IMR-90 (cell line): ENCODE data around the gene PEX6. TPM values are rescaled to one million over a fixed set of nuclear protein-coding genes. Genes with fewer than 3 reads are reported as not detected.

Experiments
- ATAC-seq: fragments of 200-7000 bp; cut with Tn5 transposase; 2 replicates; pipeline ENCODE4 v1.9.1; 2020; ENCODE audit warnings: low read depth, mild to moderate bottlenecking, moderate library complexity
- BruUV-seq: library from RNA; stranded (reverse); fragments of 400-500 nt; replicated peaks from 2 replicates; lab custom pipeline; 2021; lab: Mats Ljungman, UMichigan
- CTCF ChIA-PET: fragments of 300-600 bp; formaldehyde crosslinking; extraction: SDS; loops from one replicate; lab custom pipeline; 2021; ENCODE audit warnings: antibody characterized with exemption; lab: Yijun Ruan, JAX
- POLR2A ChIA-PET: fragments of 300-600 bp; sonication (Branson Sonifier 250); formaldehyde crosslinking; loops from one replicate; lab custom pipeline; 2022; ENCODE audit warnings: antibody characterized with exemption; ENCODE audit not compliant: unreplicated experiment; lab: Charles Lee
- DNase-seq: peaks from one replicate; pipeline ENCODE4 v3.0.0; 2013
- H2AFZ ChIP-seq: replicated peaks from 2 replicates; pipeline ENCODE3; 2013; ENCODE audit warnings: low read length, mild to moderate bottlenecking; ENCODE audit not compliant: poor library complexity
- H2AK5ac ChIP-seq: 2 replicates; pipeline ENCODE4 v1.6.1; 2013; ENCODE audit warnings: low read depth, low read length, inconsistent platforms
- H2AK9ac ChIP-seq: replicated peaks from 2 replicates; pipeline ENCODE3; 2013; ENCODE audit warnings: mild to moderate bottlenecking, low read depth, low read length, moderate library complexity; ENCODE audit not compliant: poor library complexity
- H2BK120ac ChIP-seq: 2 replicates; pipeline ENCODE4 v1.6.1; 2013; ENCODE audit warnings: low read depth, low read length, inconsistent platforms
- H2BK15ac ChIP-seq: 3 replicates; pipeline ENCODE4 v1.6.1; 2013; ENCODE audit warnings: low read depth, low read length, inconsistent platforms
- H2BK20ac ChIP-seq: 2 replicates; pipeline ENCODE4 v1.6.1; 2013; ENCODE audit warnings: low read depth, mild to moderate bottlenecking, inconsistent platforms, low read length, moderate library complexity
- H2BK5ac ChIP-seq: 2 replicates; pipeline ENCODE4 v1.6.1; 2013; ENCODE audit warnings: mild to moderate bottlenecking, low read depth, low read length, inconsistent platforms; ENCODE audit not compliant: poor library complexity, severe bottlenecking
- H3K14ac ChIP-seq: replicated peaks from 2 replicates; pipeline ENCODE4 v1.6.1; 2013; ENCODE audit warnings: low read depth, low read length, inconsistent platforms
- H3K18ac ChIP-seq: 2 replicates; pipeline ENCODE4 v1.6.1; 2013; ENCODE audit warnings: low read depth, low read length, control low read depth
- H3K23ac ChIP-seq: 2 replicates; pipeline ENCODE4 v1.6.1; 2013; ENCODE audit warnings: low read depth, low read length, inconsistent platforms
- H3K27ac ChIP-seq: 2 replicates; pipeline ENCODE4 v1.5.1; 2013; ENCODE audit warnings: mild to moderate bottlenecking, control low read depth, low read length; ENCODE audit not compliant: insufficient read depth
- H3K27me3 ChIP-seq: 2 replicates; pipeline ENCODE4 v1.6.1; 2013; ENCODE audit warnings: low read length; ENCODE audit not compliant: control insufficient read depth, insufficient read depth
- H3K36me3 ChIP-seq: 2 replicates; pipeline ENCODE4 v1.6.1; 2013; ENCODE audit warnings: low read length, mixed read lengths; ENCODE audit not compliant: control insufficient read depth, insufficient read depth
- H3K4ac ChIP-seq: 2 replicates; pipeline ENCODE4 v1.6.1; 2013; ENCODE audit warnings: low read depth, low read length, inconsistent platforms
- H3K4me1 ChIP-seq: 2 replicates; pipeline ENCODE4 v1.6.1; 2013; ENCODE audit warnings: low read length, mixed read lengths; ENCODE audit not compliant: control insufficient read depth, insufficient read depth
- H3K4me2 ChIP-seq: 2 replicates; pipeline ENCODE4 v1.6.1; 2013; ENCODE audit warnings: low read depth, mild to moderate bottlenecking, control low read depth, low read length, moderate library complexity
- H3K4me3 ChIP-seq: 2 replicates; pipeline ENCODE4 v1.5.1; 2013; ENCODE audit warnings: low read depth, mild to moderate bottlenecking, control low read depth, low read length, moderate library complexity; ENCODE audit not compliant: insufficient read depth
- H3K56ac ChIP-seq: 2 replicates; pipeline ENCODE4 v1.6.1; 2013; ENCODE audit warnings: low read length, inconsistent platforms; ENCODE audit not compliant: insufficient read depth; ENCODE audit errors: extremely low read depth
- H3K79me1 ChIP-seq, 2 experiments: 2 replicates each; pipeline ENCODE4 v1.6.1; 2013; ENCODE audit warnings: low read length in 2 of 2, inconsistent platforms in 1 of 2, low read depth in 1 of 2
- H3K9ac ChIP-seq: 2 replicates; pipeline ENCODE4 v1.6.1; 2013; ENCODE audit warnings: low read depth, low read length, control low read depth
- H3K9me1 ChIP-seq: 2 replicates; pipeline ENCODE4 v1.6.1; 2013; ENCODE audit warnings: low read length, inconsistent platforms; ENCODE audit not compliant: insufficient read depth
- H3K9me3 ChIP-seq: 2 replicates; pipeline ENCODE4 v1.6.1; 2013; ENCODE audit warnings: low read length; ENCODE audit not compliant: control insufficient read depth, insufficient read depth
- H4K20me1 ChIP-seq: 2 replicates; pipeline ENCODE4 v1.6.1; 2013; ENCODE audit warnings: low read length, inconsistent platforms; ENCODE audit not compliant: insufficient read depth
- H4K5ac ChIP-seq: 2 replicates; pipeline ENCODE4 v1.6.1; 2013; ENCODE audit warnings: mild to moderate bottlenecking, low read depth, low read length, control low read depth
- H4K8ac ChIP-seq, 2 experiments: 2 replicates each; pipeline ENCODE4 v1.6.1; 2013; ENCODE audit warnings: low read depth in 2 of 2, low read length in 2 of 2, control low read depth in 1 of 2, inconsistent platforms in 1 of 2
- H4K91ac ChIP-seq: 2 replicates; pipeline ENCODE4 v1.6.1; 2013; ENCODE audit warnings: low read depth, low read length, inconsistent platforms; ENCODE audit not compliant: insufficient read depth
- MAZ ChIP-seq: IDR thresholded peaks from 2 replicates; pipeline ENCODE4 v1.6.1; 2012; ENCODE audit warnings: low read depth, mild to moderate bottlenecking, low read length, improper control_type of control experiment, moderate library complexity, borderline replicate concordance
- RCOR1 ChIP-seq: IDR thresholded peaks from 2 replicates; pipeline ENCODE4 v1.6.1; 2012; ENCODE audit warnings: mild to moderate bottlenecking, low read length, improper control_type of control experiment; ENCODE audit not compliant: insufficient replicate concordance
- WGBS, 2 experiments: methylation state at CpG; one replicate each; pipeline versions ENCODE4 v1.1.5 to v1.1.7; 2013; ENCODE audit warnings: missing lambda C conversion rate in 2 of 2; ENCODE audit not compliant: insufficient read length in 1 of 2; ENCODE audit errors: extremely low coverage in 2 of 2; 5-methylcytosine and 5-hydroxymethylcytosine counted together
- dilution Hi-C: fragments of 300-500 bp; cut with HindIII; formaldehyde crosslinking; loops from one replicate; pipeline ENCODE4 v1.14.3; 2018; ENCODE audit warnings: low sequenced_read_pairs; ENCODE audit not compliant: unreplicated experiment
- in situ Hi-C: fragments of 300-500 bp; cut with MboI; formaldehyde crosslinking; loops from 3 replicates; pipeline ENCODE4 v1.14.3; 2019; ENCODE audit warnings: low sequenced_read_pairs, inconsistent platforms, mixed read lengths
- intact Hi-C: fragments of 100-400 bp; cut with micrococcal nuclease; formaldehyde crosslinking; loops from 2 replicates; pipeline ENCODE4 v1.10.0; 2022
- polyA plus RNA-seq, 3 experiments: library from polyadenylated mRNA; depleted of rRNA; stranded (reverse); fragments of >200 nt; gene quantifications; 2 replicates each; pipeline ENCODE4 v1.2.3, GENCODE V29; 2012; ENCODE audit warnings: low replicate concordance in 1 of 3
- total RNA-seq: library from RNA; depleted of rRNA; stranded (reverse); fragments of >200 nt; gene quantifications from 2 replicates; pipeline ENCODE4 v1.2.3, GENCODE V29; 2012

Gene PEX6
- total and polyA plus RNA-seq, 2 of the 4 experiments (the other 2 are of a cell fraction): 10.4 to 10.6 TPM

GRCh38 chr6:42989923-42990322, 10.9 kb upstream of the PEX6 start:
- no peaks in the 10 kb centered on the region for H3K9me3 ChIP-seq
- TF ChIP-seq MAZ (no peak), RCOR1 (no peak)
- H3K4me2 ChIP-seq: no peak overlapping the region
- no peak overlapping the region for H2BK120ac ChIP-seq
- no peak overlapping the region for H2AK5ac ChIP-seq
- H4K8ac ChIP-seq: no peak overlapping the region
- DNase-seq (no peak), ATAC-seq (no peak)
- H3K14ac ChIP-seq: no peak overlapping the region
- H3K79me1 ChIP-seq: peaks cover 61 to 69% of the 10 kb centered on the region in 2 experiments
- dilution Hi-C loops (no loop called here), in situ Hi-C loops (no loop called here), intact Hi-C loops (no loop called here)
- no peak overlapping the region for H3K4me3 ChIP-seq
- no peak overlapping the region for H2BK5ac ChIP-seq
- WGBS, 2 experiments: 88% methylated on average over 4 of the region's 5 CpGs; no CpG with 5 or more reads in 1 of the 2 experiments
- H3K9ac ChIP-seq: no peak overlapping the region
- peaks cover 25% of the 10 kb centered on the region for H4K20me1 ChIP-seq
- H3K56ac ChIP-seq: no peak overlapping the region
- no peak overlapping the region for H4K91ac ChIP-seq
- POLR2A ChIA-PET: no interaction called here
- no peak overlapping the region for H4K5ac ChIP-seq
- no peak overlapping the region for H2BK15ac ChIP-seq
- CTCF ChIA-PET: no interaction called here
- H2AFZ ChIP-seq: no peak overlapping the region
- peaks cover 19% of the 10 kb centered on the region; the same call in 1 of the 2 replicates for H3K9me1 ChIP-seq
- peaks cover 3% of the 10 kb centered on the region; the same call in 1 of the 2 replicates for H3K4me1 ChIP-seq
- H2BK20ac ChIP-seq: no peak overlapping the region
- H2AK9ac ChIP-seq: no peak overlapping the region
- H3K4ac ChIP-seq: no peak overlapping the region
- no peak overlapping the region for H3K27ac ChIP-seq
- H3K36me3 ChIP-seq: peaks cover 23% of the 10 kb centered on the region
- BruUV-seq: no TSS peak
- H3K27me3 ChIP-seq: no peaks in the 10 kb centered on the region
- no peak overlapping the region for H3K18ac ChIP-seq
- 0 out of 2 replicates have a peak overlapping the region, but pooled peaks have one; percentile 2 for H3K23ac ChIP-seq
